Omental fat pad (tissue), 4 donors: ENCODE results near the gene STAB1. TPM values are rescaled to one million over a fixed set of nuclear protein-coding genes. Genes with fewer than 3 reads are reported as not detected.

ENCODE experiments used
- ATAC-seq: fragments of 150-250 bp; one replicate; pipeline ENCODE4 v1.9.1; 2016; ENCODE audit warnings: mild to moderate bottlenecking, moderate library complexity; ENCODE audit not compliant: low FRiP score
- DNase-seq: peaks from one replicate; pipeline ENCODE4 v3.0.0-alpha.2; 2019; ENCODE audit warnings: low spot score
- small RNA-seq: library from RNA; depleted of rRNA; stranded (forward); fragments of <200 nt; gene quantifications from one replicate; pipeline ENCODE3, GENCODE V24; 2016
- total RNA-seq, 4 donors: library from RNA; depleted of rRNA; stranded (reverse); fragments of >200 nt; gene quantifications; one replicate each; pipeline ENCODE4 v1.1.0, GENCODE V29; 2016
- TF ChIP-seq, protein P1 (sequence below), 3 donors: fragments of 450-650 bp; IDR thresholded peaks; one replicate each; pipeline ENCODE4 v1.5.1; 2016 to 2017; ENCODE audit warnings: antibody characterized with exemption in 3 of 3, mild to moderate bottlenecking in 3 of 3, moderate library complexity in 2 of 3

Gene STAB1
- total RNA-seq, 4 donors from 2014 or later: 231 to 610 (median 304) TPM

DNA sequence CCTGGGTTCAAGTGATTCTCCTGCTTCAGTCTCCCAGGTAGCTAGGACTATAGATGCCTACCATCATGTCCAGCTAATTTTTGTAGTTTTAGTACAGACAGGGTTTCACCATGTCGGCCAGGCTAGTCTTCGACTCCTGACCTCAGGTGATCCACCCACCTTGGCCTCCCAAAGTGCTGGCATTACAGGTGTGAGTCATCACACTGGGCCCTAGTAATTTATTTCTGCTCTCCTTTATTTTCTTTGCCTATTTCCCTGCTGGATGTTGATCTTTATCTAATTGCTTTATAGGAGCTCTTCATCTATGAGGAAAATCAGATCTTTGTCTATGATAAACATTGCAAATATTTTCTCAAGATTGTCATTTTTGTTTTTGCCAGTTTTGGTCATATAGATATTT lies 72.9 kb downstream of the STAB1 start:
- ATAC-seq (no peak), DNase-seq (no peak)
- TF ChIP-seq, protein P1, sequence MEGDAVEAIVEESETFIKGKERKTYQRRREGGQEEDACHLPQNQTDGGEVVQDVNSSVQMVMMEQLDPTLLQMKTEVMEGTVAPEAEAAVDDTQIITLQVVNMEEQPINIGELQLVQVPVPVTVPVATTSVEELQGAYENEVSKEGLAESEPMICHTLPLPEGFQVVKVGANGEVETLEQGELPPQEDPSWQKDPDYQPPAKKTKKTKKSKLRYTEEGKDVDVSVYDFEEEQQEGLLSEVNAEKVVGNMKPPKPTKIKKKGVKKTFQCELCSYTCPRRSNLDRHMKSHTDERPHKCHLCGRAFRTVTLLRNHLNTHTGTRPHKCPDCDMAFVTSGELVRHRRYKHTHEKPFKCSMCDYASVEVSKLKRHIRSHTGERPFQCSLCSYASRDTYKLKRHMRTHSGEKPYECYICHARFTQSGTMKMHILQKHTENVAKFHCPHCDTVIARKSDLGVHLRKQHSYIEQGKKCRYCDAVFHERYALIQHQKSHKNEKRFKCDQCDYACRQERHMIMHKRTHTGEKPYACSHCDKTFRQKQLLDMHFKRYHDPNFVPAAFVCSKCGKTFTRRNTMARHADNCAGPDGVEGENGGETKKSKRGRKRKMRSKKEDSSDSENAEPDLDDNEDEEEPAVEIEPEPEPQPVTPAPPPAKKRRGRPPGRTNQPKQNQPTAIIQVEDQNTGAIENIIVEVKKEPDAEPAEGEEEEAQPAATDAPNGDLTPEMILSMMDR (IDR thresholded peaks at IDR 0.05): no peak

DNA sequence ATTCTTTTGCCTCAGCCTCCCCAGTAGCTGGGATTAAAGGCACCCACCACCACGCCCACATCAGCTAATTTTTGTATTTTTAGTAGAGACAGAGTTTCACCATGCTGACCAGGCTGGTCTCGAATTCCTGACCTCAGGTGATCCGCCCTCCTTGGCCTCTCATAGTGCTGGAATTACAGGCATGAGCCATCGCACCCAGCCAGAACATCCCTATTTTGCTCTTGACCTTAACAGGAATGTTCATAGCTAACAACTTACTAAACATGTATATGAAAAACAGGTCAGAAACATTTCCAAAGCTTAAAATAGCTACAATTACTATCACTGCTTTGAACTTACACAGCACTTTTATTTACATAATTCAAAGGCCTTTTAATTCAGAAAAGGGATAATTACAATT lies 74.9 kb downstream of the STAB1 start:
- DNase-seq (no peak), ATAC-seq (peak; percentile 54)
- TF ChIP-seq, protein P1 (IDR thresholded peaks at IDR 0.05): no peak

DNA sequence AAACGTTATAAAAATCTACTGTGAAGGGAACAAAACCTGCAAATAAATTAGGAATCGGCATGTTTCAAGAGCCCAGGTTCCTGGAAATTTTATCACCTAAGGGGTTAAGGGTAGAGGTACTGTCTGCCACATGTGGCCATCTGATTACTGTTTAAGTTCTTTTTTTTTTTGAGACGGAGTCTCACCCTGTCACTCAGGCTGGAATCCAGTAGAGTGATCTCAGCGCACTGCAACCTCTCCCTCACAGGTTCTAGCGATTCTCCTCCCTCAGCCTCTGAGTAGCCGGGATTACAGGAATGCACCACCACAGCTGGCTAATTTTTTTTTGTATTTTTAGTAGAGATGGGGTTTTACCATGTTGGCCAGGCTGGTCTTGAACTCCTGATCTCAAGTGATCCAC lies 77.1 kb downstream of the STAB1 start:
- ATAC-seq: no peak

More for the DNA sequence above, 77.1 kb downstream of the STAB1 start:
- TF ChIP-seq, protein P1 (IDR thresholded peaks at IDR 0.05): no peak
- DNase-seq: no peak

Small RNAs within 50 kb of the gene (small RNA-seq; reads per million reads assigned to genes)
- gene RNU6-856P (not detected), gene RNU6ATAC16P (not detected)

Other genes starting within 250 kb of the STAB1 start
- gene PPM1M, start 249.6 kb upstream of the STAB1 start, total RNA-seq: 10 to 100 TPM; 17.0 to 32.2 (median 23.9) TPM
- 10 to 100 TPM; 42.9 to 56.9 (median 51.4) TPM for gene WDR82, start 216.7 kb upstream of the STAB1 start, total RNA-seq
- gene GLYCTK, start 207.5 kb upstream of the STAB1 start, total RNA-seq: 10 to 100 TPM; 12.7 to 63.5 (median 41.4) TPM
- 10 to 100 TPM in 3 of 4 donors, 1 to 10 TPM in 1; 6.7 to 24.9 (median 14.1) TPM for gene DNAH1, start 179.0 kb upstream of the STAB1 start, total RNA-seq
- 10 to 100 TPM; 44.6 to 73.0 (median 57.4) TPM for gene BAP1, start 85.3 kb upstream of the STAB1 start, total RNA-seq
- 10 to 100 TPM in 2 of 4 donors, 1 to 10 TPM in 2; 5.5 to 12.9 (median 9.1) TPM for gene PHF7, start 84.7 kb upstream of the STAB1 start, total RNA-seq
- 100 to 1,000 TPM in 3 of 4 donors, 10 to 100 TPM in 1; 21.3 to 200 (median 131) TPM for gene SEMA3G, start 50.2 kb upstream of the STAB1 start, total RNA-seq
- 1 to 10 TPM in 2 of 4 donors, not detected in 2; 2.4 to 2.5 TPM for gene TNNC1, start 41.3 kb upstream of the STAB1 start, total RNA-seq
- 10 to 100 TPM; 59.8 to 82.3 (median 68.5) TPM for gene NISCH, start 39.7 kb upstream of the STAB1 start, total RNA-seq
- 10 to 100 TPM; 18.3 to 50.3 (median 39.5) TPM for gene NT5DC2, start 38.5 kb downstream of the STAB1 start, total RNA-seq
- 10 to 100 TPM in 2 of 4 donors, 1 to 10 TPM in 2; 3.2 to 27.9 (median 13.8) TPM for gene UQCC5, start 41.3 kb downstream of the STAB1 start, total RNA-seq
- gene PBRM1, start 190.6 kb downstream of the STAB1 start, total RNA-seq: 100 to 1,000 TPM in 3 of 4 donors, 10 to 100 TPM in 1; 89.4 to 118 (median 114) TPM
- gene GNL3, start 190.7 kb downstream of the STAB1 start, total RNA-seq: 100 to 1,000 TPM in 2 of 4 donors, 10 to 100 TPM in 2; 55.8 to 371 (median 93.0) TPM
- gene GLT8D1, start 210.5 kb downstream of the STAB1 start, total RNA-seq: 10 to 100 TPM; 24.0 to 53.0 (median 45.4) TPM
- 100 to 1,000 TPM in 2 of 4 donors, 10 to 100 TPM in 2; 49.2 to 138 (median 84.9) TPM for gene SPCS1, start 210.8 kb downstream of the STAB1 start, total RNA-seq